HL-60/S4 treated with retinoic acid at 250 ng/mL for 4 days and 3 days (cell line): Measurements from ENCODE around the gene PHF21B.
"Not testable (repeated sequence)": the region's sequence is repeated elsewhere in the genome, so short reads cannot be mapped to it uniquely, and the experiment has no call there.

Experiments used
- in situ Hi-C: fragments of 300-500 bp; cut with MboI; formaldehyde crosslinking; loops from 2 replicates; pipeline ENCODE4 v1.7.0; 2022; ENCODE audit warnings: low sequenced_read_pairs

The PHF21B gene

DNA sequence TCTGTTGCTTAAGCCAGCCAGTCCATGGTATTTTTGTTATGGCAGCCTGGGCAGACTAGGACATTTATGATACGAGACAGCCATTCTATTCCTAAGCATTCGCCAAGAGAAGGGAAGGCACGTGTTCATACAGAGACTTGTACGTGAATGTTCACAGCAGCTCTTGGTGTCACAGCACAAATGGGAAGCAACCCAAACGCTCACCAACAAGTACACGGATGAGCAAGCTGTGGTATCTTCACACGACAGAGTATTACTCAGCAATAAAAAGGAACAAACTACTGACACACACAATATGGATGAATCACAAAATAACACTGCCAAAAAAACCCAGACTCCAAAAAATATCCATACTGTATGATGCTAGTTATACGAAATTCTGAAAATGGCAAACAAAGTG lies 85.1 kb downstream of the PHF21B start:
- in situ Hi-C loops = no loop called here

DNA sequence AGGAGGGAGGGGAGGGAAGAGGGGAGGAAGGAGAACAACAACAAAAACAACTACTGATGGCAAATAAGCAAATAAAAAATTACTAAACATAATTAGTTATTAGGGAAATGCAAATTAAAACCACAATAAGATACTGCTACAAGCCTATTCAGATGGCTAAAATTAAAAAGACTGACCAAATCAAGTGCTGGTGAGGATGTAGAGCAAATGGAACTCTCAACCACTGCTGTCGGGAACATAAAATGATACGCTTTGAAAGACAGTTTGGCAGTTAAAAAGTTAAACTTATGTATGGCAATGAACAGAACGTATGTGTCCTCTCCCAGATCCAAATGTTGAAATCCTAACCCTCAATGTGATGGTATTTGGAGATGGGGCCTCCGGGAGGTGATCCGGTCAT lies 85.7 kb downstream of the PHF21B start:
- in situ Hi-C loops = no loop called here

DNA sequence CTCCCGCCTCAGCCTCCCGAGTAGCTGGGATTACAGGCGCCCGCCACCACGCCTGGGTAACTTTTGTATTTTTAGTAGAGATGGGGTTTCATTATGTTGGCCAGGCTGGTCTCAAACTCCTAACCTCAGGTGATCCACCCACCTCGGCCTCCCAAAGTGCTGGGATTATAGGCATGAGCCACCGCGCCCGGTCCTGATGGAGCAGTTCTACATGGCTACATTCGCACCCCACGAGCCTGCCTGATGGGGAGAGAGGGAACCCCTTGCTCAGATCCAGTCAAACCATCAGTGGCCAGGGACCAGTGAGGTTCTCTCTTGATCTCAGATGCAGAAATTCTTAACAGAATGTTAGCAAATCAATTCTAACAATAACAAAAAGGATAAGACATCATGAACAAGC lies 88.0 kb downstream of the PHF21B start:
- in situ Hi-C loops = not testable (repeated sequence)

DNA sequence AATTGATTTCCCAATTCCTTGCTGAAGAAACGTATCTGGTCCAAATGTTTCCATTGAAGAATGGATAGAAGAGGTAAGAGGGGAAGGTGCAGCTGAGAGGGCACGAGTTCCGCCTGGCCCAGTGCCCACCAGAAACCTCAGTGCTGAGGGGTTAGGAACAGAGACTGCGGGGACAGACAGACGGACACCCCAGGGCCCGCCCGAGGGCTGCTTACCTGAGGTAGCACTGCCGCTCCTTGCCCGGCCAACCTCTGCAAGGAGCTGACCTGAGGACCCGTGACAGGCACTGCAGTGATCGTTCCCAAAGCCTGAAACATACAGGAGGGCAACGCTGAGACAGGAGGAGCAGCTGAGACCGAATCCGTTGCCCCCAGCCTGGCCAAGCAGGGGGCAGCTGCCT lies 89.6 kb downstream of the PHF21B start:
- in situ Hi-C loops = no loop called here

DNA sequence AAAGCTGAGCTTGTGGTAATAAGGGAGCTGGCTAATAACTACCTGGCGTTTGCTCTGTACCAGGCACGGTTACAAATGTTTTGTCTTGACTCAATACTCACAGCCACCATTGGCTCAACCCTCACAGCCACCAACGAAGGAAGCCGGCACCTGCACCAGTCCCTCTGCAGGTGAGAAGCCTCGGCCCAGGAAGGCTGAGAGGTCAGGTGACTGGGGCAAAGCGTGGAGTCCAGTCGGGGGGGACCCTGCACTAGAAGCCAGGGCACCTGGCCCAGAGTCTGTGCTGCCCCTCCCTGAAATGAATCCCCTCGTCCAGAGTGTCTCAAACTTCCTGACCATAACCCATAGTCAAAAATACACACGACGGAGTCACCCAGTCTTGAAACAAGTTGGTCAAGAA lies 90.1 kb downstream of the PHF21B start:
- in situ Hi-C loops = no loop called here

DNA sequence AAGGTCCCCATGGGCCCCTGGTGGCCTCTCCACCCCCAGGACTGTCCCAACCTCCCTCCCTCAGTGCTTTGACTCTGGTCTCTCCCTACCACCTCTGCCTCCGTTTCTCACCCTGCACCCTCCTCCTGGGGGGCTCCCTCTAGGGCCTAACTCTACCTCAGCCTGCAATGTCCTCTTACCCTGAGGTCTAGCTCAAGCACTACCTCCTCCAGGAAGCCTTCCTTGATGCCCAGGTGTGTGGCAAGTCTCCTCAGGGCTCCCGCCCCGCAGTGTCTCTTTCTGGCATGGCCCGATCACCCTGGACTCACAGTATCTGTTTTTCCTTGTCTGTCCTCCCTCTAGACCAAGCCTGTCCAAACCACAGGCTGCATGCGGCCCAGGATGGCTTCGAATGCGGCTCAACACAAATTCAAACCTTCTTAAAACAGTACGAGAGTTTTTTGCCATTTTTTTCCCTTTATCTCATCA lies 90.8 kb downstream of the PHF21B start:
- in situ Hi-C loops = no loop called here

DNA sequence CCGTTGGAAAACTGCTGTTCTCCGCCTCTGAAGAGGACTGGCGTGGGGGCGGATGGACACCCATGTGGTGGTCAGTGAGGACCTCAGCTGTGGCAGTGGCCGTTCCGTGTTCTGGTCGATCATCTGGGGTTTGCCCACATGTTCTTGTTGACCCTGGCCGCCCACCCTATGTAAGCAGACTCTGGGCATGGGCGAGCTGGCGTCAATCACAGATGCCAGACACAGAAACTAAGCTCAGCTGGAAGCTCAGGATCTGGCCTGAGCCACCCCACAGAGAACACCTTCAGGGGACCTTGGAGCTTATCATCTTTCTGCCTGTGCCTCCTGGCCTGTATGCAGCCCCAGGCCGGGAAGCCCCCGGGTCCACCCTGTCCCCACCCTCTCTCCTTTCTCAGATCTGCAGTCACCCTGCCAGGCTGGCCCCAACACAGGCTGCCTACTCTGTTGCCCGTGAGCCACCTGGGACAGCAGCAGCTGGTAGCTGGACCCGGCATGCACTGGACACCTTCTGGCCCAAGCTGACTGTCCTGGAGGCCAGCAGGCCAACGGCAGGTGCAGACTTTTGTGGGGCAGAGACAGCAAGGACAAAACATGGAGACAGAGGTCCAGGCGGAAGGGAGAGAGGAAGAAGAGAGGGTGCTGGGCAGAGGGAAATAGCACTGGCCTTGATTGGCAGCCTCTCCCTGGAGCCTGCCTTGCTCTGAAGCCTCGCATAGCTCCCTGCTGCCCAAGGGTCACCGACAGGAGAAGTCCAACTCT lies 91.5 kb downstream of the PHF21B start:
- in situ Hi-C loops = no loop called here

DNA sequence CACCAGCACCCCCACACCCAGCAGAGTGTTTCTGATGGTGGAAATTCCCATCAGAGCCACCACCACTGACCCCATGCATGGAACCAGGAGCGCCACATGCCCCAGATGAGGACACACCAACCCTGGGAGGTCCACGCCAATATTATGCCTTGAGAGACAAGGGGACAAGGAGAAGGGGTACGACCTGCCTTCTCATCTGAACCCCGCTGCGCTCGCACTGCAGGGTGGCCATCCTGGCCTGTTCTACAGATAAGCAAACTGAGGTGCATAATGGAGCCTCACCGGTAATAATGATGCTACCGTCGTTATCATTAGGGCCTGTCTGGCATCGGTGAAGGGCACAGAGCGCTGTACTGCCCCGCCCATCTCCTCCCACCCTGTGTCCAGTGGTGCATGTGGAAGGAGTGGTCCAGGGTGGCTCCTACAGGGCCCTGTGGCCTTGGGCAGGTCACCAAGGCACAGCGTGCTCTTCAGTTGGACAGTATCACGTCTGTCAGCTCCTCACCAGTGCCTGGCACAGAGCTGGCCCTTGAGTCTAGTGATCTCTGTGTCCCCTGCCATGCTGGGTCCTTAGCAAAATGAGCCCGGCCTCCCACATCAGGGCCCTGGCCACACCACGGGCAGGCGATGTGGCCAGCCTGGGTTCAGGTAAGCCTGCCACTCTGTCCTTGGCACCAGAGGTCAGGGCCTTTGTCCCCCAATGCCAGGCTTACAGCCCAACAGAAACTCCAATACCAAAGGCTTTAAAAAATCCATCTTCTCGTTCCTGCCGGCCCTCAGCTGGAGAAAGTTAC lies 92.2 kb downstream of the PHF21B start:
- in situ Hi-C loops = no loop called here

DNA sequence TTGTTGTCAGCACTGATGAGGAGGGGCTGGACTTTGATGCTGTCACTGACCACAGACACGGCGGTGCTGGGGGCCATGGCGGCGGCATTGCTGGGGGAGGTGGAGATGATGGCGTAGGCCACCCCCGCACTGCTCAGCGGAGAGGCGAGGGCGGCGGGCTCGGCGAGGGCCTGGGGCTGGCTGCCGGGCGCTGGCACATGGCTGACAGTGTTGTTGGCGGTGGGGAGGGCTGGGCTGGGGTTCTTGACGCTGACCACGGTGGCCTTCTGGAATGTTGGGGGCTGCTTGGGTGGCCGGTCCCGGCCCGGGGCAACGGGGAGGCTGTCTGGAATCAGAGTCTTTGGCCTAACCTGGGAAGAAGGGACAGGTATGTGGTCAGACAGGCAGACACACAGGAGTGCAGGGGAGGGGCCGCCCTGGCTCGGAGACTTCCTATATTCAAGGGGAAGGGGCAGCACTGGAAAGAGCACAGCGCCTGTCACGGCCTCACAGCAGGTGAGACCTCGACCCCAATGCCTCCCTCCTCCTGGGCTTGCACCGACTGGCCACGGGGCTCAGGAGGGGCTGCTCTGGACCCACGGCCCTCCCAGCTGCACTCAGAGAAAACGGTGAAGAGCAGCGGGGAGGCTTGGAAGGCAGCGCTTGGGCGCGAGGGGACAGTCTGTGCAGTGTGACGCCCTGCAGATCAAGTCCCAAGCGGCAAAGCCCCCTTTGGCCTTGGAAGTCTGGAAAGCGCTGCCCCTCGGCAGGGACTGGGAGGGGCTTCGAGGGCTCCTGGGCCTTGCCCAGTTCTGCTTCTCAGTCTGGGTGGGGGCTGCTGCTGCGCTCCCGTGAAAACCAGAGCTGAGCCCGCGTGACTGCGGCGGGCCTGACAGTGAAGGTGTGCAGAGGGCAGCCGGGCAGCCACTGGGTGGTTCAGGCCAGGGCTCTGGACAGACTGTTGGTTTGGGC lies 93.2 kb downstream of the PHF21B start:
- in situ Hi-C loops = no loop called here

DNA sequence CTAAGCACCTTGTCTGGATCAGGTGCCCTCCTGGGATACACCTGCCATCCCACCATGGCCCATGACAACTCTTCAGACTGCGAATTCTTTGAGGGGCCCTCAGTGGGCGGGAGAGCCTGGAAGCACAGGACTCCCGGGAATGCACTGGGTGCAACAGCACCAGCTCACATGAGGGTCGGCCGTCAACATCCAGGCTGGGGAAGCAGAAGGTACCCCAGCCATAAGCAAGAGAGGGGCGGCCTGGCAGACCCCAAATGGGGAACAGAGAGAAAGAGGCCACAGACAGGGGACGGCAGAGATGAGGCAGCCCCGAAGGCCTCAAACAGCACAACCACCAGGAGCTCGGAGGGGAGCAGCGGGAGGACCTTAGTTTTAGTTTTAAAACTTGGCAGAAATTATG lies 94.4 kb downstream of the PHF21B start:
- in situ Hi-C loops = no loop called here

DNA sequence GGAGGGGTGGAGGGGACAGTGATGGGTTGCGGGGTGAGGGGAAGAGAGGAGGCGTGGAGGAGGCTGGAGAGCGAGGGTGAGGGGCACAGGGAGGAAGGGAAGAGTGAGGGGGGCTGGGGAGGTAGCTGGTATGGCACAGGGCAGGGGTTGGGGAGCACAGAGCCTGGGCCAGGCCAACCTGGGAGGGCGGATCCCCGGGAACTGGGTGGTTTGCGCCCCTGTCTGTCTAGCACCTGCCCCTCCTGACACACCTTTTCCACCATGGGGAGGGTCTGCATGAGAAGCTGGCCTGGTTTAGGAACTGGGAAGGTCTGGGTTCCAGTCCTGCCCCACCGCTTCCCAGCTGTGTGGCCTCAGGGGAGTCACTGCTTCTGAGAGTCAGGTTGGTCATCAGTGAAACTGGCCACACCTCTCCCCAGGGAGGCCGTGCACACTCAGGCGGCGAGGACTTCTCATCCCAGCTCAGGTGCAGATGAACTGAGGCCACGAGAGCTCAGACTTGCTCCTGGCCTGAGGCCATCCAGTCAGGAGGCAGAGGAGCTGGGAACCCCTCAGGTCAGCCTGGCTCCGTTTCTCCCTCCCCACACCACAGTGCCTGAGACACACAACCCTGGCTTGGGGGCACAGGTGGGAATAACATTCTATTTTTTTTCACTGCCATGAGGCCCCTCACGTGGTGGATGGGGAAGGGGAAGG lies 95.6 kb downstream of the PHF21B start:
- in situ Hi-C loops = no loop called here

DNA sequence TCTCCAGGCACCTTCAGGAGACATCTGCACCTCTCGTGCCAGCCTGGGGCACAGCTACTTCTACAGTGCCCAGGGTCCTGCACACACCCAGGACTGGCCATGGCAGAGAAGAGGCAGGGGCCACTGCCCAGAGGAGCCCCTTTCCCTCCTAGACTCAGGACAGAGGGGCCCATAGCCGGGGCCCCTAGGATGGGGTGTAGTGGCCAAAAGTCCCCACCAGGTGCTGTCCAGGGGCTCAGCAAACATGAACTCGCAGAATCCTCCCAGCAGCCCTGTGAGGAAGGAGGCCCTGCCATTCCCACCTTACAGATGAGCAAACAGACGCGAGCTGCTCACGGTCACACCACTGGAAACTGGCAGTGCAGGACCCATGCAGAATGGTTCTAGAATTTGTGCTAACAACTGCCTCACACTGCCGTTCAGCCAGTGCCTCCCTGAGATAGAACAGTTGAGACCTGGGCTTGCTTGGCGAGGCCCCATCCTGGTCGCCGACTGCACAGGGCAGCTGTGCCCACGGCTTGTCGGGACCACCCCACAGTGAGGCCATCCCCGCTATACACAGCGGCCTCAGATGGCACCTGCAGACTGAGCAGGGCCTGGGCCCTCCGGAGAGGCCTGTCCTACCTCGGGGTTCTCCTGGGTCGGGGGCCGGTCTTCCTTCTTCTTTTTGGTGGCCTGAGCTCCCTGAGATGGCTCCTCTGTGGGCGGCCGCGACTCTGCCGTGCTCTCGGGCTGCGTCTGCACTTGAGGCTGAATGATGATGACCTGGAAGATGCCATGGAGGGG lies 96.4 kb downstream of the PHF21B start:
- in situ Hi-C loops = no loop called here

DNA sequence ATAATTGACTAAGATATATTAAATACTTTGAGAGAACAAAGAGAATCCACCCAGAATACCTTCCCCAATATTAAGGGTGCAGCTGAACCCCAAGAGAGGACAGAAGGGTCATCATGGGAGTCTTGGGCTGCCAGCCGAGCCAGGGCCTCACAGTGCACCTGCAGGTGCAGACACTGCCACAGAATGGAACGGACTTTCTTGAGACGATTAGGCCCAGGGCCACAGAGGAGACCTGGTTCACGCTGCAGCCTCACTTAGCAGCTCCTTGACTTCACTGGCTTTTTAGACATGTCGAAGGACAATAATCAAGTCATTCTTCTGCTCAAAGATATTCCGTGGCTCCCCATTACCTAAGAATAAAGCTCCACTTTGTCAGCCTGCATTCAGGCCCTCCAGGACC lies 100.6 kb downstream of the PHF21B start:
- in situ Hi-C loops = no loop called here

DNA sequence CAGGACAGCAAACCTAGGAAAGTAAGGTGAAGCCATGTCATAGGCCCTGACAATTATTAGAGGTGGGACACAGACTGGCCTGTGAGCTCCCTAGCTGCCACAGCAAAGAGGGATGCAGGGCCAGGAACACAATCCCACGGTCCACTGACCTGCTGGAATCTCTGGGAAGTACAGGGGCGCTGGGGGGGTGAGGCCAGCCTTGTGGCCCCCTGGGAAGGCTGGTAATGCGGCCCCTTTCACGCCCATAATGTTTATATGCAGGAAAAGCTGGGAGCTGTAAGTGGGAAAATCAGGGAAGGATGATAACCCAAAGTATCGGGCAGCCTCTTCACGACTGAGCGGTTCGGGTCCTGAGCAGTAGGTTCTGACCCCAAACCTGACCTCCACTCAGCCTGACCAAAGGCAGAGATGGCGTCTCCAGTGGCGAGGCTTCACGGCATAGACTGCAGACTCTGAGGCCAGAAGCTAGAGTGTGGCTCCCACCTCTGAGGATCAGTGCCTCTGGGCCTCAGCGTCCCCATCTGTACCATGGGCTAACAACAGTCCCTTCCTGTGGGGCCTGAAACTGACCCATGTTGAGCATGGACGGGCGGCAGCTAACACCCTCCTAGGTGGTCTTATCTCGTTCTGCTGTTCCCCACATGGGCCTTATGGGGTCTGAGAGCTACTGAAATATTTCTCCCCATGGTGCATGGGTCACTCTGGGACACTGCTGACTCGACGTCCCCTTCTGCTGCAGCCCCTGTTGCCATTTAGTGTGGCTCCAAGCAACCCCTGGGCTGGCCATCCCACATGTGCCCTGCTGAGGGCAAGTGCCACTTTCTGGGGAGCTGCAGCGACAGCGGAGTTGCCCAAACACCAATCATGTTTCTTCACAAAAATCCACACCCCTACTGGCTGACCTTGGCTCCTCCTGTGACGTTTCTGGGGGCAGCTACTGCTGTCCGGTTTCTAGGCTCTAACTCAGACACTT lies 101.8 kb downstream of the PHF21B start:
- in situ Hi-C loops = no loop called here

DNA sequence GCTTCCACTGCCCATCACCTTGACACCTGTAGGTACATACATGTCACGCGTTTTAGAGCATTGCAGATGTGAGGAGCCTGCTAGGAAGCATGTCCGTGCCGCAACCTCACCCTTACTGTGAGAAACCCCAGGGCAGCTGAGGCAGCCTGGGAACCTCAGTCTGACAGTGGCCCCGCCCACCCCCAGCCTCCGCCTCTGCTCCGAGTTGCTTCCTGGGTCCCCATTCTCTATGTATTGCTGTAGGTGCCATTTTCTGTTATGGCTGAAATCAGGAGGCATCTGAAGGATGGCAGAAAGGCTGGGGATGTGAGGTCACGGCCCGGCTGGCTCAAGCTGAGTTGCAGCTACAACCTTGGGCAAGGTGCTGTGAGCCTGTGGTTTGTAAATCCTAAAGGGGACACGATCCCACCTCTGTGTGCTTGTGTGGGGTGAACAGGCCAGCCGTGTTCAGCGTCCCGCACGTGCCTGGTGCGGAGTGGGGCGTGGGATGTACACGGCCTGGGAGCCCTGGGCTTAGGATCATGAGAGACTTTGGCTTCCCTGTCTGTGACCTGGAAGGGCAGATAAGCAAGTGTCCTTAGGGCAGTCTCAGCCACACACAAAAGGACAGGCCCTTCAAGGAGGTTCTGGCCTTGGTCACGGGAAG lies 102.7 kb downstream of the PHF21B start:
- in situ Hi-C loops = no loop called here

DNA sequence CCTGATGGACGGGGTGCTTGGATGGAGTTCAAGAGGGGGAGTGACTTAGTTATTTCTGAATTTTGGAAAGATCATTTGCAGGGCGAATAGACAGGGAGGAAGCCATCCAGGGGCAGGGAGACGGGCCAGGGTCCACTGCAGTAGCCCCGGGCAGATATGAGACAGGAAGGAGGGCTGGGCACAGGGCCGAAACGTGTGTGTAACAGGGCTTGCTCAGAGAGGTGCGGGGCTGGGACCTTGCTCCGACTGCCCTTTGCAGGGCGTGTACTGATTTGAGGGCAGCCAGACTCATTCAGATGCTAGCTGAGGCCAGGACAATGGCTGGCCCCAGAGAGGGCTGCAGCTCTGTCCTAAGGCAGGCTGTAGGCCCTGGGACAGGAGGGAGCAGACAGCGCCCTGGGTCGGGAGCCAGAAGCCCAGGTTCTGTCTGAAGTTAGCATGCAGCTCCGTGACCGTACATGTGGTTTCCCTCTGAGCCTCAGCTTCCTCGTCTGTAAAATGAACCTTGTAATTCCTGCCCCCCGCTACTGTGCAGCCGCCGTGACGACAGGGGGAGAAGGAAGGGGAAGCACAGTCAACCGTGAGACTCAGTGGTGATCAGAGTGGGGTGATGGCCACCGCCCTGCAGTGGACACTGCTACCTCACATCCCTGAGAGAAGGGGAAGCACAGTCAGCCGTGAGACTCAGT lies 103.4 kb downstream of the PHF21B start:
- in situ Hi-C loops = no loop called here

DNA sequence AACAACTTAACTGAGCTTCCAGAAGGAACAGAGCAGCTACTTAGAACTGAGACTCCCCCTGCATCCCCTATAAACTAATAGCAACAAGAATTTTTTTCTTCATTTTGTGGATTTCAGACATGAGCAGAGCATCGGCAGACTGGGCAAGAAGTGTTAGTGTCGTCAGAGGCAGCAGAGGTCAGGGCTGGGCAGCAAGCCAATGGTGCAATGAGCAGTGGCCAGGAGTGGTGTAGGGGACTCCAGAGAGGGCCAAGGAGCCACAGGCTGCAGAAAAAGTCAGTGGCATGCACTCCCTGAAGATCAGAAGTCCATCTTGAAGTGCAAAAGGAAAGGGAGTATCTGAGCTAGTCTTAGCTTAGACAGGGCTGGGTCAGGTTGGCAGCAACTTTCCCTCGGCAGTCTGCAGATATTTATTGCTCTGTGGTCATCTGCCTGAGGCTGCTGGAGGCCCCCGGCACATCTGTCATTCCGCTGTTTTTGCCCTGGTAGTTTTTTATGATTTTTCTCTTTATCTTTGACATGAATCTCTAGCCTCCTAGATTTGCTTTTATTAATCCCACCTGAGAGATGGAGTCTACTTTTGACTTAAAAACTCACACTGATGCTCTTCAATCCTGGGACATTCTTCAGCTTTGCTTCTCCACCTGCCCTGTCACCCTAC lies 105.2 kb downstream of the PHF21B start:
- in situ Hi-C loops = not testable (repeated sequence)
